ENCODE results near the gene CACNA1H.

The CACNA1H gene

DNA sequence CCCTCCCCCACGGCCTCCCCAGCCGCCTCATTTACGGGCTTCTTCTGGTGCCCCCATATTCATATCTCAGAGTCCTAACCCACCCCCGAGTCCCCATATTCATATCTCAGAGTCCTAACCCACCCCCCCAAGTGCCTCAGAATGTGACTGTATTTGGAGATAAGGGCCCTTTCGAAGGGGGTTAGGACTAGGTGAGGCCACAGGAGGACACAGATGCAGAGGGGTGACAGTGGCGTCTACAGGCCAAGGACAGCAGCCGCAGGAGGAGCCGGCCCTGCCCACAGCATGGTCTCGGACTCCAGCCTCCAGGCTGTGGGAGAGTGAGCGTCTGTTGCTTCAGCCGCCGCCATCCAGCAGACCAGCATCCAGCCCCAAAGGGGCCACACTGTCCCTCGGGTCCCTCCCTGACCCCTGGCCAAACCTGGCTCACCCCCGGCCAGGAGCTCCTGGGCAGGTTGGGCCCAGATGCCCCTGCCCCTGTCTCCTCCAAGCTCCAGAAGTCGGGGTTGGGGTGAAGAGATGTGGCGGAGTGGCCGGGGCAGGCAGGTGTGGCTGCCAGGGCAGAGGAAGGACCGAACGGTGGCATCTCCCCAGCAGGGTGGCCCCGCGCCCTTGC, 25.5 kb downstream of the CACNA1H start:
- no peaks in the 10 kb centered on the region for H4K20me1 ChIP-seq (ENCODE audit: low read depth, low read length)
- H3F3A ChIP-seq (ENCODE audit: insufficient read depth), result no peaks in the 10 kb centered on the region
- no peak overlapping the region for H3K9ac ChIP-seq (ENCODE audit: low read length)
- no peak for TF ChIP-seq EZH2phosphoT487 (conservative IDR thresholded peaks at IDR 0.05; ENCODE audit: low read length)
- TF ChIP-seq, protein P1, sequence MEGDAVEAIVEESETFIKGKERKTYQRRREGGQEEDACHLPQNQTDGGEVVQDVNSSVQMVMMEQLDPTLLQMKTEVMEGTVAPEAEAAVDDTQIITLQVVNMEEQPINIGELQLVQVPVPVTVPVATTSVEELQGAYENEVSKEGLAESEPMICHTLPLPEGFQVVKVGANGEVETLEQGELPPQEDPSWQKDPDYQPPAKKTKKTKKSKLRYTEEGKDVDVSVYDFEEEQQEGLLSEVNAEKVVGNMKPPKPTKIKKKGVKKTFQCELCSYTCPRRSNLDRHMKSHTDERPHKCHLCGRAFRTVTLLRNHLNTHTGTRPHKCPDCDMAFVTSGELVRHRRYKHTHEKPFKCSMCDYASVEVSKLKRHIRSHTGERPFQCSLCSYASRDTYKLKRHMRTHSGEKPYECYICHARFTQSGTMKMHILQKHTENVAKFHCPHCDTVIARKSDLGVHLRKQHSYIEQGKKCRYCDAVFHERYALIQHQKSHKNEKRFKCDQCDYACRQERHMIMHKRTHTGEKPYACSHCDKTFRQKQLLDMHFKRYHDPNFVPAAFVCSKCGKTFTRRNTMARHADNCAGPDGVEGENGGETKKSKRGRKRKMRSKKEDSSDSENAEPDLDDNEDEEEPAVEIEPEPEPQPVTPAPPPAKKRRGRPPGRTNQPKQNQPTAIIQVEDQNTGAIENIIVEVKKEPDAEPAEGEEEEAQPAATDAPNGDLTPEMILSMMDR (IDR thresholded peaks at IDR 0.05; ENCODE audit: insufficient read depth, low read length, poor library complexity, severe bottlenecking), result no peak
- H3K27me3 ChIP-seq (ENCODE audit: low read length), result no peaks in the 10 kb centered on the region
- no peaks in the 10 kb centered on the region for H3K36me3 ChIP-seq (ENCODE audit: low read length)
- H3K4me3 ChIP-seq (ENCODE audit: insufficient read depth, low read length, poor library complexity, severe bottlenecking), result no peak overlapping the region
- H3K79me2 ChIP-seq (ENCODE audit: insufficient read depth, low read length), result no peaks in the 10 kb centered on the region
- no peak overlapping the region for H3K4me2 ChIP-seq (ENCODE audit: low read depth, low read length, poor library complexity, severe bottlenecking)
- H3K9me2 ChIP-seq (replicated peaks; ENCODE audit: insufficient read depth, low read length), result no peaks in the 10 kb centered on the region
- no peak overlapping the region for H3K27ac ChIP-seq (ENCODE audit: low read depth, low read length)
- H3K9me3 ChIP-seq (ENCODE audit: insufficient read depth, low read length), result no peaks in the 10 kb centered on the region
- H2AFZ ChIP-seq (ENCODE audit: low read depth, low read length, severe bottlenecking), result no peak overlapping the region

DNA sequence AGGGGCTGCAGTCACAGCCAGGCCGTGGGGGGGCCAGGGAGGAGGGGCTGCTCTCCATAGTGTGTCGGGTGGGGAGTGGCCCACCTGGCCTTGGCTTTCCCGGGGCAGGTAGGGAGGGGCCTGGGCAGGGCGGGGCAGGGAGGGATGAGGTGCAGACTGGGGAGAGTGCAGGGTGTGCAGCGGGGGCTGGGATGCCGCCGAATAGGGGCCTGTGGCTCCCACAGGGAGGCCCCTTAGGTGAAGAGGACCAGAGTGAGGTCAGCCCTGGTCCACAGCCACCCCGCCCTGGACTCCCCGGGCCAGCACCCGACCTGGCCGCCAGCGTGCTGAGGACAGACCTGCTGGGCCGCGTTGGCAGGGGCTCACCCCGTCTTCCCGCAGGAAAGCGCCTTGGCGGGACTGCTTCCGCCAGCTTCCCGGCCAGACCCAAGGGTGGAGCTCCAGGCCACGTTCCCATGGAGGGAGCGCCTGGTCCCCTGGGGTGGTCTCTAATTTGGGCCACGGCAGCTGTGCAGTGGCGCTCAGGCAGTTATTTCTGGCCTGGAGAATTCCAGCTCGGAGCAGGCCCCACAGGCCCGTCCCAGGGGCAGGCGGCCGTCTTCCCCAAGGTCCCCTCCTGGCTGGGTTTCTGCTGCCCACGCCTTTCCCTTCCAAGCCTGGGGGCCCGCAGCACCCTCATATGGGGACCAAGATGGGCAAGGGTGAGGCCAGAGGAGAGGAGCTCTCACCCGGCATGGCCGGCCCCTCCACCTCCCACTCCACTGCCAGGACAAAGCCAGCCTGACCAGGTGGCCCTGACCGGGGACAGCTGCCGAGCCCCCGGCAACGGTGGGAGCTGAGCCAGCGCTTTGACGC, 27.9 kb downstream of the CACNA1H start:
- no peak overlapping the region for H3K9ac ChIP-seq (ENCODE audit: low read length)
- TF ChIP-seq EZH2phosphoT487 (conservative IDR thresholded peaks at IDR 0.05; ENCODE audit: low read length), result no peak
- TF ChIP-seq, protein P1 (IDR thresholded peaks at IDR 0.05; ENCODE audit: insufficient read depth, low read length, poor library complexity, severe bottlenecking), result no peak

DNA sequence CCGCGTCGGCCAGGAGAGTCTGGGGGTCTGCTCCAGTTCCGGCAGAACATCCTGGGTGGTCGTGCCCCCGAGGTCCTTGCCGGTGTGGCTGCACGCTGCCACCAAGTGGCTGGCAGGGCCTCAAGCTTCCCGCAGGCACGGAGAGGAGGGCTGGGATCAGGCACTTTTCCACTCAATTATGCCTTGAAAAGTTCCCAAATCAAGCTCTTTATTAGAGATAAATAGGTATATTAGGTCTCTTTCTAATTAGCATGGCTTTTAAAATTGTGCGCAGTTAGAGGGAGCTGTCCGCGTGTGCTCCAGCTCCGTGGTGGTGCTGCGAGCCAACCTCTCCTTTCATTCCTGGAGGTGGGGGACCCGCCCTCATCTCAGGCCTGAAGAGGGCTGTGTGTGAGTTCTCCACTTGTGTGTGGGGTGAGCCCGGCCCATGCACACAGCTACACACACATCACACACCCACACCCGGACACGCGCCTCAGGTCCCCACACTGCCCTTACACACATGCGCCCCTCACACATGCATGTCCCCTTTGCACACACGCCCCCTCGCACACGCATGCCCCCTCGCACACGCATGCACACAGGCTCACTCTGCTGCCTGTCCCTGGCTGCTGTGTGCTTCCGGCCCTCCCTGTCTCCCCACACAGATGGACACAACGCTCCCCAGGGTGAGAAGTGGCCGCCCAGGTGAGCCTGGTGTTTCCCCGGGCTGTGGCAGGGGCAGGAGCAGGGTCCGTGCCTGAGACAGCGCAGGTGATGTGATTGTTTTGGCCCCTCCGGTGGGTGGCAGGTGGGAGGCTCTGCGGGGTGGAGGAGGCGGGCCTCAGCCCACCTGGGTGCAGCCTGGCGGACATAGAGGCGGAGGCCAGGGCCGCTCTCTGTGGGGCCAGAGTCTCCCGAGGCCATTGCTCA, 28.8 kb downstream of the CACNA1H start:
- Histone ChIP-seq H3K4me2 (ENCODE audit: low read depth, low read length, poor library complexity, severe bottlenecking) (no peak overlapping the region), H3F3A (ENCODE audit: insufficient read depth) (no peaks in the 10 kb centered on the region), H3K9me3 (ENCODE audit: insufficient read depth, low read length) (no peaks in the 10 kb centered on the region), H4K20me1 (ENCODE audit: low read depth, low read length) (no peaks in the 10 kb centered on the region), H3K79me2 (ENCODE audit: insufficient read depth, low read length) (no peaks in the 10 kb centered on the region), H3K4me3 (ENCODE audit: insufficient read depth, low read length, poor library complexity, severe bottlenecking) (no peak overlapping the region), H3K27me3 (ENCODE audit: low read length) (no peaks in the 10 kb centered on the region), H3K9me2 (replicated peaks; ENCODE audit: insufficient read depth, low read length) (no peaks in the 10 kb centered on the region), H3K36me3 (ENCODE audit: low read length) (no peaks in the 10 kb centered on the region), H3K27ac (ENCODE audit: low read depth, low read length) (no peak overlapping the region), H3K9ac (ENCODE audit: low read length) (no peak overlapping the region), H2AFZ (ENCODE audit: low read depth, low read length, severe bottlenecking) (no peak overlapping the region)
- TF ChIP-seq EZH2phosphoT487 (conservative IDR thresholded peaks at IDR 0.05; ENCODE audit: low read length), result no peak
- TF ChIP-seq, protein P1 (IDR thresholded peaks at IDR 0.05; ENCODE audit: insufficient read depth, low read length, poor library complexity, severe bottlenecking), result no peak

More for the DNA sequence above, 27.9 kb downstream of the CACNA1H start:
- Histone ChIP-seq H2AFZ (ENCODE audit: low read depth, low read length, severe bottlenecking) (no peak overlapping the region), H3K9me2 (replicated peaks; ENCODE audit: insufficient read depth, low read length) (no peaks in the 10 kb centered on the region), H3K27me3 (ENCODE audit: low read length) (no peaks in the 10 kb centered on the region), H3K9me3 (ENCODE audit: insufficient read depth, low read length) (no peaks in the 10 kb centered on the region), H3K4me3 (ENCODE audit: insufficient read depth, low read length, poor library complexity, severe bottlenecking) (no peak overlapping the region), H4K20me1 (ENCODE audit: low read depth, low read length) (no peaks in the 10 kb centered on the region), H3F3A (ENCODE audit: insufficient read depth) (no peaks in the 10 kb centered on the region), H3K4me2 (ENCODE audit: low read depth, low read length, poor library complexity, severe bottlenecking) (no peak overlapping the region), H3K36me3 (ENCODE audit: low read length) (no peaks in the 10 kb centered on the region), H3K79me2 (ENCODE audit: insufficient read depth, low read length) (no peaks in the 10 kb centered on the region), H3K27ac (ENCODE audit: low read depth, low read length) (no peak overlapping the region)

Data from SU-DHL-6 (cell line).